Activated CD4-positive, alpha-beta T cell treated with anti-CD3 and anti-CD28 coated beads for 36 hours (primary cell): ENCODE data around the gene HSPBP1. TPM values are rescaled to one million over a fixed set of nuclear protein-coding genes. Genes with fewer than 3 reads are reported as not detected.

Source experiments
- ATAC-seq: fragments of 200-7000 bp; cut with Tn5 transposase; one replicate; pipeline ENCODE4 v1.10.0; 2021; ENCODE audit warnings: mild to moderate bottlenecking, moderate library complexity
- CTCF ChIA-PET: fragments of 350-600 bp; sonication (Branson Sonifier 250); formaldehyde crosslinking; loops from one replicate; lab custom pipeline; 2021; ENCODE audit warnings: antibody characterized with exemption; lab: Charles Lee
- POLR2A ChIA-PET: fragments of 350-600 bp; sonication (Branson Sonifier 250); formaldehyde crosslinking; loops from one replicate; lab custom pipeline; 2021; ENCODE audit warnings: antibody characterized with exemption, inconsistent platforms; lab: Charles Lee
- DNase-seq: peaks from one replicate; pipeline ENCODE4 v3.0.0-alpha.2; 2020
- H3K27ac Mint-ChIP-seq: one replicate; pipeline ENCODE4 v1.8.0; 2021; ENCODE audit warnings: mixed read lengths
- H3K27me3 Mint-ChIP-seq: one replicate; pipeline ENCODE4 v1.8.0; 2021; ENCODE audit warnings: mixed read lengths
- H3K36me3 Mint-ChIP-seq: one replicate; pipeline ENCODE4 v1.8.0; 2021; ENCODE audit warnings: low read depth, mixed read lengths
- H3K4me1 Mint-ChIP-seq: one replicate; pipeline ENCODE4 v1.8.0; 2021; ENCODE audit warnings: mixed read lengths
- H3K4me3 Mint-ChIP-seq: one replicate; pipeline ENCODE4 v1.8.0; 2021; ENCODE audit warnings: mild to moderate bottlenecking, moderate library complexity, mixed read lengths
- H3K9me3 Mint-ChIP-seq: one replicate; pipeline ENCODE4 v1.8.0; 2021; ENCODE audit warnings: low read depth, mixed read lengths
- intact Hi-C, 2 experiments: fragments of 100-400 bp; cut with DNase I in 1 of 2; cut with micrococcal nuclease in 1 of 2; formaldehyde crosslinking; loops; one replicate each; pipeline versions ENCODE4 v1.14.2 to v1.15.1; 2022 to 2024; cut with DNase I, micrococcal nuclease
- total RNA-seq, 2 experiments: library from RNA; stranded (reverse); gene quantifications; one replicate each; pipeline ENCODE4 v1.2.3, GENCODE V29; 2021

HSPBP1 gene
- total RNA-seq, 2 experiments from 2014 or later, result 41.1 to 45.2 TPM

GRCh38 chr19:55304279-55304978, 24.5 kb upstream of the HSPBP1 start:
- DNase-seq, result peak; percentile 75
- intact Hi-C loops, result loop anchor here in 1 of 2 experiments (5.0 kb wide), 2 partner anchors 33 to 83 kb away; partner anchors contain the start of genes KMT5C and RPL28
- H3K27me3 Mint-ChIP-seq, result no peaks in the 10 kb centered on the region
- no peaks in the 10 kb centered on the region for H3K36me3 Mint-ChIP-seq
- ATAC-seq, result peak; percentile 53
- ChIA-PET CTCF (no interaction called here), POLR2A (no interaction called here)
- peaks cover 6% of the 10 kb centered on the region for H3K4me1 Mint-ChIP-seq
- no peak overlapping the region for H3K4me3 Mint-ChIP-seq
- H3K9me3 Mint-ChIP-seq, result no peaks in the 10 kb centered on the region
- H3K27ac Mint-ChIP-seq, result no peak overlapping the region

DNA sequence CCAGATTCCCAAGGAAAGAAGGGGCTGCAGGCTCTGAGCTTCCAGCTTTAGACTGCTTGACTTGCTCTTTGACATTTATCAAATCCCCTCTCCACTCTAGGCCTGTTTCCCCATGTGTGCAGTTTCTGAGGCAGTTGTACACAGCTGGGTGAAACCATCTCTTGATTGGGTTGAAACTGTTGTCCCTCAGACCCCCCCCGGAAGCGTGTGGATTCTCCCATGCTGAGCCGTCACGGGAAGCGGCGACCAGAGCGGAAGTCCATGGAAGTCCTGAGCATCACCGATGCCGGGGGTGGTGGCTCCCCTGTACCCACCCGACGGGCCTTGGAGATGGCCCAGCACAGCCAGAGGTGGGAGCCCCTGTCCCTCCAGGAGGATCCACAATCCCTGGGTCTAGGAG, 23.6 kb upstream of the HSPBP1 start:
- Mint-ChIP-seq H3K9me3 (no peaks in the 10 kb centered on the region), H3K4me3 (no peak overlapping the region), H3K36me3 (no peaks in the 10 kb centered on the region), H3K4me1 (peaks cover 6% of the 10 kb centered on the region), H3K27me3 (no peaks in the 10 kb centered on the region), H3K27ac (no peak overlapping the region)
- ChIA-PET CTCF (interaction anchor here (0.6 to 3.1 kb wide), 3 partner anchors 11 to 115 kb away, joined by 3 to 13 read pairs (median 3); partner anchors contain the start of gene KMT5C), POLR2A (interaction anchor here (0.7 kb wide), 1 partner anchor 218 kb away, joined by 3 read pairs; no protein-coding TSS in a partner anchor)
- DNase-seq (no peak), ATAC-seq (no peak)
- intact Hi-C loops, result loop anchor here in 1 of 2 experiments (5.0 kb wide), 2 partner anchors 34 to 84 kb away; partner anchors contain the start of genes KMT5C and RPL28

DNA sequence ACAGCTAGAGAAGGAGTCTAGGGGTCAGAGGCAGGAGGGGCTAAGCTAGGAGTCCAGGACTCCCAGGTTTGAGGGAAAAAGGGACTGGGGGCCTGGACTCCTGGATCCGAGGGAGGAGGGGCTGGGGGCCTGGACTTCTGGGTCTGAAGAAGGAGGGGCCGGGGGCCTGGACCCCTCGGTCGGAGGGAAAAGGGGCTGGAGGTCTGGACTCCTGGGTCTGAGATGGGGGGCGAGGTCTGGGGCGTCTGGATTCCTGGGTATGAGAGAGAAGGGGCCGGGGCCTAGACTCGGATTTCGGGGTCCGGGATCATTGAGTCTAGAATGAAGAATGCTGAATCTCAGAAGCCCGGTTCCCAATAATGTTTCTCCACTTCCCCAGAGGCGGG, 22.4 kb upstream of the HSPBP1 start:
- H3K4me1 Mint-ChIP-seq, result peaks cover 6% of the 10 kb centered on the region
- H3K36me3 Mint-ChIP-seq, result no peaks in the 10 kb centered on the region
- intact Hi-C loops, result loop anchor here (1.0 to 5.0 kb wide), 3 partner anchors 35 to 116 kb away; partner anchors contain the start of genes KMT5C (in 1 of the 2) and RPL28 (in 1 of the 2)
- CTCF ChIA-PET, result interaction anchor here (0.6 to 3.1 kb wide), 7 partner anchors 14 to 201 kb away, joined by 3 to 13 read pairs (median 3); partner anchors contain the start of gene PPP6R1
- POLR2A ChIA-PET, result no interaction called here
- H3K4me3 Mint-ChIP-seq, result peak overlapping the region; percentile 81
- ATAC-seq (no peak), DNase-seq (no peak)
- H3K27ac Mint-ChIP-seq, result peak overlapping the region; percentile 90
- H3K9me3 Mint-ChIP-seq, result no peaks in the 10 kb centered on the region
- H3K27me3 Mint-ChIP-seq, result no peaks in the 10 kb centered on the region

- Mint-ChIP-seq H3K36me3 (no peaks in the 10 kb centered on the region), H3K27ac (peak overlapping the region; percentile 90), H3K4me3 (peak overlapping the region; percentile 81), H3K9me3 (no peaks in the 10 kb centered on the region), H3K4me1 (peaks cover 6% of the 10 kb centered on the region), H3K27me3 (no peaks in the 10 kb centered on the region)
- ChIA-PET POLR2A (interaction anchor here (0.8 kb wide), 1 partner anchor 37 kb away, joined by 3 read pairs; no protein-coding TSS in a partner anchor), CTCF (interaction anchor here (0.6 to 3.1 kb wide), 21 partner anchors 9 to 202 kb away, joined by 3 to 13 read pairs (median 3); partner anchors contain the start of gene PPP6R1)
- peak; percentile 90 for ATAC-seq
- intact Hi-C loops, result loop anchor here (1.0 to 5.0 kb wide), 7 partner anchors 21 to 117 kb away; partner anchors contain the start of genes KMT5C (in 2 of the 2), RPL28 (in 2 of the 2), HSPBP1 (in 1 of the 2) and PPP6R1 (in 1 of the 2)
- DNase-seq, result peak; percentile 97
Observed at GRCh38 chr19:55301459-55302317, 21.8 kb upstream of the HSPBP1 start.

GRCh38 chr19:55300886-55301458, 21.1 kb upstream of the HSPBP1 start:
- Mint-ChIP-seq H3K4me3 (peak overlapping the region; percentile 81), H3K9me3 (no peaks in the 10 kb centered on the region), H3K4me1 (peaks cover 6% of the 10 kb centered on the region), H3K27me3 (no peaks in the 10 kb centered on the region), H3K27ac (peak overlapping the region; percentile 42), H3K36me3 (no peaks in the 10 kb centered on the region)
- ChIA-PET CTCF (interaction anchor here (0.6 to 3.1 kb wide), 17 partner anchors 8 to 1549 kb away, joined by 3 to 13 read pairs (median 3); no protein-coding TSS in a partner anchor), POLR2A (interaction anchor here (0.8 kb wide), 1 partner anchor 38 kb away, joined by 3 read pairs; no protein-coding TSS in a partner anchor)
- intact Hi-C loops, result loop anchor here (1.0 to 5.0 kb wide), 6 partner anchors 21 to 86 kb away; partner anchors contain the start of genes KMT5C (in 2 of the 2), RPL28 (in 2 of the 2), HSPBP1 (in 1 of the 2) and PPP6R1 (in 1 of the 2)
- ATAC-seq (no peak), DNase-seq (no peak)

DNA sequence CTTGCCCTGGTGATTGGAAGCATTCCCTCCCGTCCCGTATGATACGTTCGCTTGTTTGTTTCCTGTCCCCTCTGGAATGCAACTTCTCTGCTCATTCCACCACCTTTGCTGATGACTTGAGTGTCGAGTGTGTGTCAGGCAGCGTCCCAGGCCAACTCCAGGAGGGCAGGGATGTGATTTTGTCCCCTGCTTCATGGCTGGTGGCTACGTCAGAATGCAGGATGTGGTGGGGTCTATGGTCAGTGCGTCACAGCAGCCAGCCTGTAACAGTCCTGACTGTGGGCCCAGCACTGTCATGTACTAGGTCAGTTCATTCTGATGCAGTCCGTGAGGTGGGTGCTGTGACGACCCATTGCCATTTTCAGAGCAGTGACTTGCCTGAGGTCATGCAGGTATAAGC, 20.1 kb upstream of the HSPBP1 start:
- ATAC-seq (no peak), DNase-seq (no peak)
- Mint-ChIP-seq H3K27me3 (no peaks in the 10 kb centered on the region), H3K27ac (no peak overlapping the region), H3K4me1 (peaks cover 6% of the 10 kb centered on the region), H3K9me3 (no peaks in the 10 kb centered on the region), H3K36me3 (no peaks in the 10 kb centered on the region), H3K4me3 (no peak overlapping the region)
- intact Hi-C loops, result loop anchor here in 1 of 2 experiments (5.0 kb wide), 2 partner anchors 37 to 87 kb away; partner anchors contain the start of genes KMT5C and RPL28
- CTCF ChIA-PET, result no interaction called here
- POLR2A ChIA-PET, result no interaction called here

DNA sequence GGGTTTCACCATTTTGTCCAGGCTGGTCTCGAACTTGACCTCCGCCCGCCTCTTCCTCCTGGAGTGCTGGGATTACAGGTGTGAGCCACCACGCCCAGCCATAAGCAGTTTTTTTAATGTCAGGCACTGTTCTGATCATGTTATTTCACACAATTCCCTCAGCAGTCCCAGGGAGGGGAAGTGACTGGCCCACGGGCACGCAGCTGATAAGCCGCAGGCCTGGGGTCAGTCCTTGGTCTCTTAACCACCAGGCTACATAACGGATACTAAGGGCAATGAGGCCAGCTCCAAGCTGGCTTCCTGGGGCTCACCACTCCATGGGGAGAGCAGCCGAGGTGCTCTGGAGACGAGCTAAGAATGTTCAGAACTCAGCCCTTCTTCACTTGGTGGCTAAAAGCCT, 17.4 kb upstream of the HSPBP1 start:
- intact Hi-C loops, result no loop called here
- Mint-ChIP-seq H3K9me3 (no peaks in the 10 kb centered on the region), H3K4me3 (no peak overlapping the region), H3K27me3 (no peaks in the 10 kb centered on the region), H3K4me1 (peaks cover 6% of the 10 kb centered on the region), H3K36me3 (no peaks in the 10 kb centered on the region), H3K27ac (no peak overlapping the region)
- CTCF ChIA-PET, result no interaction called here
- DNase-seq (no peak), ATAC-seq (no peak)
- POLR2A ChIA-PET, result no interaction called here

DNA sequence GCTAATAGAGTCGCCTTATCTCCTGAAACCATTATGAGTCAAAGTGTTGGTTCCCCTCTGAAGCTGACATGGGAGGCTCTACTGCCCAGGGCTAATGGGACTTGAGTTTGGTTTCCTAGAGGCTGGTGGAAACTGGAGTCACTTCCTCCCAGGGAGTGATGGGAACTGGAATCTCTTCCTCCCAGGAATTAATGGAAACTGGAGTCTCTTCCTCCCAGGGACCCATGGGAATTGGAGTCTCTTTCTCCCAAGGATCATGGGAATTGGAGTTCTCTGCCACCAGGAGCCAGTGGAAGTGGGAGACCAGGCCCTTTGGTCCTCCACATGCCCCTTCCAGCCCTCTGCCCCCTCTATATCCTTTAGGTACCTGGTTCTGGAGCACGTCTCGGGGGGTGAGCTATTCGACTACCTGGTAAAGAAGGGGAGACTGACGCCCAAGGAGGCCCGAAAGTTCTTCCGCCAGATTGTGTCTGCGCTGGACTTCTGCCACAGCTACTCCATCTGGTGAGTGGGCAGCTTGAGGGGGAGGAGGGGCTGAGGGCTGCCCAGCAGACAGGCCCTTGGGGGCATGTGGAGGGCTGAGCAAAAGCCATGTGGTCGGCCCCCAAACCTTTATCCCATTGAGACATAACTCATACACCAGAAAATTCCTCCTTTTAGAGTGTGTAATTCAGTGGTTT, 9.3 kb upstream of the HSPBP1 start:
- Mint-ChIP-seq H3K27me3 (no peaks in the 10 kb centered on the region), H3K9me3 (no peaks in the 10 kb centered on the region), H3K4me1 (peaks cover 6% of the 10 kb centered on the region), H3K27ac (no peak overlapping the region), H3K4me3 (no peak overlapping the region), H3K36me3 (no peaks in the 10 kb centered on the region)
- ChIA-PET CTCF (no interaction called here), POLR2A (no interaction called here)
- intact Hi-C loops, result no loop called here
- DNase-seq, result no peak
- ATAC-seq, result no peak

DNA sequence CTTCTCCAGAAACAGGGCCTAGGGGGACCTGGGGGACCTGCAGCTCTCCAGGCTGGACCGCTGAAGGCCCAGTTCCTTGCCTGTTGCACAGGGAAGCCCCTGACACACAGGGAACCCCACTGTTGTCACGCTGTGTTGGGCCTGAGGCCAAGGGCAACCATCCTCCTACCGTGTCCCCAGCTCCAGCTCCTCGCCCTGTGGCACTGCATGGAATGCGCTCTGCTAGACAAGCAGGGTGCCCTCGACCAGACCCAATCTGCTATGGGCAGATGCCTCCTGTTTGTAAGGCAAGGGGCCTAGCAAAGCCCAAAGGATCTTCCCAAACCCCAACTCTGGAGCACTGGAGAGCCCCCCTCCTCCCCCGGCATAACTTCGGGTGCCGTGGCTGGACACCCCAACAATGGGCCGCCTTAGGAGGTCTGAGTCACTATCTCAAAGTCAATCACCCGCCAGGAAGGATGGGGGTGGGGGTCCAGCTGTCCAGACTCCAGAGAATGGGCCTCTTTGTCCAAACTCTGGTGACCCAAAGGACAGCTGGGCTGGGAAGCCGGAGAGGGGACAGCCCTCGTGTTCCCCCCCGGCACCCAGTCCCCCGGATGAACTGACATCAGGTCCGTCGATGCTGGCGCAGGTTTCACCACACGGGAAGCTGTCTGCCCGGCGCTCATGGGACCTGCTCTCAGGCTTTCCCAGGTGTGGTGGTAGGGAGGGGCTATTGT, 7.6 kb upstream of the HSPBP1 start:
- no peak for ATAC-seq
- H3K4me3 Mint-ChIP-seq, result no peak overlapping the region

More for the DNA sequence above, 7.6 kb upstream of the HSPBP1 start:
- peaks cover 11% of the 10 kb centered on the region for H3K4me1 Mint-ChIP-seq
- no peak overlapping the region for H3K27ac Mint-ChIP-seq
- H3K27me3 Mint-ChIP-seq, result no peaks in the 10 kb centered on the region
- ChIA-PET CTCF (interaction anchor here (0.7 kb wide), 1 partner anchor 15 kb away, joined by 3 read pairs; no protein-coding TSS in a partner anchor), POLR2A (no interaction called here)
- no peaks in the 10 kb centered on the region for H3K36me3 Mint-ChIP-seq
- H3K9me3 Mint-ChIP-seq, result no peaks in the 10 kb centered on the region
- intact Hi-C loops, result no loop called here
- DNase-seq, result no peak
